Fibroblast of mammary gland (primary cell): ENCODE data around the gene ZNF438.

Source experiments
- DNase-seq: peaks from one replicate; pipeline ENCODE4 v3.0.0-alpha.2; 2010; ENCODE audit warnings: low read depth
- H3K4me3 ChIP-seq: 2 replicates; pipeline ENCODE4 v1.5.1; 2011; ENCODE audit warnings: low read depth, mild to moderate bottlenecking, low read length, moderate library complexity; ENCODE audit not compliant: control insufficient read depth
- CTCF ChIP-seq: conservative IDR thresholded peaks from 2 replicates; pipeline ENCODE4 v1.5.1; 2011; ENCODE audit warnings: low read depth, low read length, inconsistent platforms; ENCODE audit not compliant: control insufficient read depth, insufficient read depth

Gene ZNF438

GRCh38 chr10:30822693-30823465, 208.8 kb downstream of the ZNF438 start:
- no peak for TF ChIP-seq CTCF
- DNase-seq, result no peak

GRCh38 chr10:30821994-30822692, 209.5 kb downstream of the ZNF438 start:
- no peak for DNase-seq
- H3K4me3 ChIP-seq, result no peak overlapping the region
- TF ChIP-seq CTCF, result no peak

More at GRCh38 chr10:30822693-30823465, 208.8 kb downstream of the ZNF438 start:
- no peak overlapping the region for H3K4me3 ChIP-seq

- no peak for DNase-seq
- no peak overlapping the region for H3K4me3 ChIP-seq
- TF ChIP-seq CTCF, result no peak
These were observed 210.2 kb downstream of the ZNF438 start for GRCh38 chr10:30821261-30821993.

GRCh38 chr10:30820261-30820991, 211.2 kb downstream of the ZNF438 start:
- no peak overlapping the region for H3K4me3 ChIP-seq

GRCh38 chr10:30819341-30820181, 212.1 kb downstream of the ZNF438 start:
- peak; percentile 87 for DNase-seq
- no peak for TF ChIP-seq CTCF
- no peak overlapping the region for H3K4me3 ChIP-seq

More at GRCh38 chr10:30820261-30820991, 211.2 kb downstream of the ZNF438 start:
- peak; percentile 95 for DNase-seq
- TF ChIP-seq CTCF, result no peak
